ENCODE measurements around the gene PTPRE. TPM values are rescaled to one million over a fixed set of nuclear protein-coding genes. Genes with fewer than 3 reads are reported as not detected.

PTPRE gene
- polyA plus RNA-seq, 1 donor from 2014 or later: 4.1 TPM

GRCh38 chr10:127899766-127900387, 7.0 kb upstream of the PTPRE start:
- TF ChIP-seq, protein P1, sequence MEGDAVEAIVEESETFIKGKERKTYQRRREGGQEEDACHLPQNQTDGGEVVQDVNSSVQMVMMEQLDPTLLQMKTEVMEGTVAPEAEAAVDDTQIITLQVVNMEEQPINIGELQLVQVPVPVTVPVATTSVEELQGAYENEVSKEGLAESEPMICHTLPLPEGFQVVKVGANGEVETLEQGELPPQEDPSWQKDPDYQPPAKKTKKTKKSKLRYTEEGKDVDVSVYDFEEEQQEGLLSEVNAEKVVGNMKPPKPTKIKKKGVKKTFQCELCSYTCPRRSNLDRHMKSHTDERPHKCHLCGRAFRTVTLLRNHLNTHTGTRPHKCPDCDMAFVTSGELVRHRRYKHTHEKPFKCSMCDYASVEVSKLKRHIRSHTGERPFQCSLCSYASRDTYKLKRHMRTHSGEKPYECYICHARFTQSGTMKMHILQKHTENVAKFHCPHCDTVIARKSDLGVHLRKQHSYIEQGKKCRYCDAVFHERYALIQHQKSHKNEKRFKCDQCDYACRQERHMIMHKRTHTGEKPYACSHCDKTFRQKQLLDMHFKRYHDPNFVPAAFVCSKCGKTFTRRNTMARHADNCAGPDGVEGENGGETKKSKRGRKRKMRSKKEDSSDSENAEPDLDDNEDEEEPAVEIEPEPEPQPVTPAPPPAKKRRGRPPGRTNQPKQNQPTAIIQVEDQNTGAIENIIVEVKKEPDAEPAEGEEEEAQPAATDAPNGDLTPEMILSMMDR (IDR thresholded peaks at IDR 0.05; ENCODE audit: poor library complexity, severe bottlenecking): no peak
- TF ChIP-seq SMC3 (conservative IDR thresholded peaks at IDR 0.05; ENCODE audit: poor library complexity) (no peak), MXI1 (conservative IDR thresholded peaks at IDR 0.05; ENCODE audit: poor library complexity, severe bottlenecking) (no peak), REST (IDR thresholded peaks at IDR 0.05; ENCODE audit: borderline replicate concordance) (no peak), RAD21 (conservative IDR thresholded peaks at IDR 0.05) (no peak), EZH2 (IDR thresholded peaks at IDR 0.05; ENCODE audit: borderline replicate concordance, insufficient read depth, low read length, poor library complexity, severe bottlenecking) (no peak), TAF1 (IDR thresholded peaks at IDR 0.05; ENCODE audit: low read depth) (no peak), POLR2AphosphoS5 (IDR thresholded peaks at IDR 0.05) (no peak), EP300 (conservative IDR thresholded peaks at IDR 0.05; ENCODE audit: poor library complexity, severe bottlenecking) (no peak)
- Histone ChIP-seq H3K36me3 (ENCODE audit: insufficient read depth, low read length) (no peaks in the 10 kb centered on the region), H3K9me2 (ENCODE audit: insufficient read depth, low read length) (no peaks in the 10 kb centered on the region), H2AFZ (ENCODE audit: low read depth, low read length) (no peak overlapping the region), H3K9me3 (ENCODE audit: low read length) (no peaks in the 10 kb centered on the region), H3F3A (ENCODE audit: insufficient read depth, low read length, poor library complexity, severe bottlenecking) (no peaks in the 10 kb centered on the region), H3K4me2 (ENCODE audit: low read length) (no peak overlapping the region), H3K79me2 (replicated peaks; ENCODE audit: insufficient read depth, low read length) (no peaks in the 10 kb centered on the region), H3K27ac (ENCODE audit: low read length) (no peak overlapping the region), H4K20me1 (ENCODE audit: insufficient read depth) (no peaks in the 10 kb centered on the region), H3K27me3 (ENCODE audit: insufficient read depth, low read depth, low read length) (no peaks in the 10 kb centered on the region), H3K4me3 (ENCODE audit: low read length) (no peak overlapping the region), H3K9ac (ENCODE audit: low read length) (no peak overlapping the region)

DNA sequence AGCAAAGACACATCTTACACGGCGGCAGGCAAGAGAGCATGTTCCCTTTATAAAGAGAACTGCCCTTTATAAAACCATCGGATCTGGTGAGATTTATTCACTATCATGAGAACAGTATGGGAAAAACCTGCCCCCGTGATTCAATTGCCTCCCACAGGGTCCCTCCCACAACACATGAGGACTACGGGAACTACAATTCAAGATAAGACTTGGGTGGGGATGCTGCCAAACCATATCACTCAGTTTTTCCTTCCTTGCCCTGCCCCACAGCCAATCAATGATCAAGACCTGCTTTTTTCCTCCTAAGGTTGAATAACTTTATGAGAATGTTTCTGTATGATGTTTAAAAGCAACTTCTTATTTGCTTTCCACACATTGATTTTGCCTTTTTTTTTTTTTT, 3.1 kb upstream of the PTPRE start:
- no peak overlapping the region for H3K27ac ChIP-seq (ENCODE audit: low read length)
- no peaks in the 10 kb centered on the region for H4K20me1 ChIP-seq (ENCODE audit: insufficient read depth)
- H3K9me3 ChIP-seq (ENCODE audit: low read length): no peaks in the 10 kb centered on the region
- no peak overlapping the region for H2AFZ ChIP-seq (ENCODE audit: low read depth, low read length)
- no peaks in the 10 kb centered on the region for H3K9me2 ChIP-seq (ENCODE audit: insufficient read depth, low read length)
- no peak overlapping the region for H3K9ac ChIP-seq (ENCODE audit: low read length)
- H3K4me3 ChIP-seq (ENCODE audit: low read length): no peak overlapping the region
- H3F3A ChIP-seq (ENCODE audit: insufficient read depth, low read length, poor library complexity, severe bottlenecking): no peaks in the 10 kb centered on the region
- TF ChIP-seq MXI1 (conservative IDR thresholded peaks at IDR 0.05; ENCODE audit: poor library complexity, severe bottlenecking) (no peak), EP300 (conservative IDR thresholded peaks at IDR 0.05; ENCODE audit: poor library complexity, severe bottlenecking) (no peak), SMC3 (conservative IDR thresholded peaks at IDR 0.05; ENCODE audit: poor library complexity) (no peak), EZH2 (IDR thresholded peaks at IDR 0.05; ENCODE audit: borderline replicate concordance, insufficient read depth, low read length, poor library complexity, severe bottlenecking) (no peak), POLR2AphosphoS5 (IDR thresholded peaks at IDR 0.05) (no peak), TAF1 (IDR thresholded peaks at IDR 0.05; ENCODE audit: low read depth) (no peak), REST (IDR thresholded peaks at IDR 0.05; ENCODE audit: borderline replicate concordance) (no peak), RAD21 (conservative IDR thresholded peaks at IDR 0.05) (no peak)
- TF ChIP-seq, protein P1 (IDR thresholded peaks at IDR 0.05; ENCODE audit: poor library complexity, severe bottlenecking): no peak
- H3K36me3 ChIP-seq (ENCODE audit: insufficient read depth, low read length): no peaks in the 10 kb centered on the region
- peaks cover 12% of the 10 kb centered on the region for H3K27me3 ChIP-seq (ENCODE audit: insufficient read depth, low read depth, low read length)
- no peaks in the 10 kb centered on the region for H3K79me2 ChIP-seq (replicated peaks; ENCODE audit: insufficient read depth, low read length)
- H3K4me2 ChIP-seq (ENCODE audit: low read length): no peak overlapping the region

Data from neural cell (in vitro differentiated cells).